Occipital lobe (tissue), 2 donors: ENCODE data around the gene SLFN13. TPM values are rescaled to one million over a fixed set of nuclear protein-coding genes. Genes with fewer than 3 reads are reported as not detected.
"Not testable (repeated sequence)": the region's sequence is repeated elsewhere in the genome, so short reads cannot be mapped to it uniquely, and the experiment has no call there.

Experiments used
- DNase-seq: peaks from one replicate; lab custom pipeline; 2025; lab: John Stamatoyannopoulos, UW
- total RNA-seq: library from RNA; depleted of rRNA; stranded (reverse); fragments of >200 nt; gene quantifications from one replicate; pipeline ENCODE4 v1.2.3, GENCODE V29; 2014

The SLFN13 gene
- total RNA-seq: 0.31 TPM

DNA sequence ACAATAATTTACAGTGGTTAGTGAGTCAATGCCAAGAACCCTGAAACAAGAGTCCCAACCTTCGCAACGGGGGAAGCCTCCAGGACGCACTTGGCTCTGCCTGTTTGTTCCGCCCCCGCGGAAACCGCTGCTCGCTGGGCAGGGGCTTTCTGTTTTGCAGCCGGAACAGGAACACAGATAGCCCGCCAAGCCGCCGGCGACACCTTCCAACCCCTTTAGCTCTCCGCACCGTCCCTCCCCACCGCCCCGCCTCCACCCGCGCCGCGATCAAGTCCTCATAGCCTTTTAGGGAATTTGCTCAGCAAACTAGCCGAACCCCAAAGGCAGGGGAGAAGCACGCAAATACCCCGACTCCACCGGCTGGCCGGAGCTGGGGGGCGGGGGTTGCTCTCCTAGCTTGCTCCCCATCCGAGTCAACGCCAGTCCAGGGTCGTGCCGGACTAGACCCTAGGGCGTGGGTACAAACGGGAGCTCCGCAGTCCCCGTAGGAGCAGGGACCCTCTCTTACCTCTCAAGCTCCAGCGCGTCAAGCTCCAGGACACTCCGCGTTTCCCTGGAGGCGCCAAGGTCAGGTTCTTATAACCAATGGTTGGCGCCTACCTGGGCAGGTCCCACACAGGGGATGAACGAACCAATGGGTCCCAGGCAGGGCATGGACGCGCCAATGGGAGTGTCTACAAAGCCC lies at the start of gene SLFN13:
Gene SLFN13 (minus strand): TSS at position 553 of the 685 bp plus-strand sequence. CDS start 3,086 bp downstream, outside the sequence.
- no peak for DNase-seq

- no peak for DNase-seq
Observed at GRCh38 chr17:35496451-35497290, 48.1 kb upstream of the SLFN13 start.

GRCh38 chr17:35493040-35493439 lies 44.5 kb upstream of the SLFN13 start:
- no peak for DNase-seq

DNA sequence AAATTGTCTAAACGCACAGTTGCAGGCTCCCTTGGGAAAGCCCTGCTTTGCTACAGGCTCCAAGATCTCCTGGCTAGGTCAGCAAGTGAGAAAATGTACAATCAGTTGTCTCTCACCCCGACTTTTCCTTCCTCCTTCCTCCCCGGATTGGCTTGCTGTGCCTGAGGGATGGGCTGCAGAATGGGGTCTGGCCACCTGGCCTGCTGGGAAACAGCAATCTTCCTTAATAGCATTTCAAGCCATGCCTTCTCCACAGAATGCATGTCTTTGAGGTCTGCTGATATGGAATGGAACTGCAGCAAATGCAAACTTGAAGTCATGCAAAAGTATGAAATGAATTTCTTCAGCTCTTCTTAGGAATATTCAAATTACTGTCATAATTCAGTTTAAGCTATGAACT lies 42.9 kb upstream of the SLFN13 start:
- no peak for DNase-seq

DNA sequence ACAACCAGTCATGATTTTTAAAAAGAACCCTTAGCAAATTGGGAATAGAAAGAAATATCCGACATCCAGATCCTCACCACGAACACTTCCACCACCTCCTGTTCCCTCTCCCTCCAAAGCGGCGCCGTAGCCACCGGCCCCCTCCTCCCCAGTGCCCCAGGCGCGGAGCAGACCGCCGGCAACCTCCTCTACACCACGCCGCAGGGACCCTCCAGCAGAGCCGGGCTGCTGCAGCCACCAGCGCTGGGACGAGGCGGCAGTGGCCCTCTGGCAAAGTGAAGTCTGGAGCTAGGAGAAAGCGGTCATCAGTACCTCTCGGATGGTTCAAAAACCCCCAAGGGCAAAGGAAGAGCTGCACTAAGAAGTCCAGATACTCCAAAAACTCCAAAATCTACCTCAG lies 41.4 kb upstream of the SLFN13 start:
- DNase-seq: no peak

GRCh38 chr17:35488991-35489390 lies 40.4 kb upstream of the SLFN13 start:
- no peak for DNase-seq

- no peak for DNase-seq
Observed at GRCh38 chr17:35486920-35487732, 38.6 kb upstream of the SLFN13 start.

GRCh38 chr17:35479271-35479670 lies 30.7 kb upstream of the SLFN13 start:
- DNase-seq: no peak

DNA sequence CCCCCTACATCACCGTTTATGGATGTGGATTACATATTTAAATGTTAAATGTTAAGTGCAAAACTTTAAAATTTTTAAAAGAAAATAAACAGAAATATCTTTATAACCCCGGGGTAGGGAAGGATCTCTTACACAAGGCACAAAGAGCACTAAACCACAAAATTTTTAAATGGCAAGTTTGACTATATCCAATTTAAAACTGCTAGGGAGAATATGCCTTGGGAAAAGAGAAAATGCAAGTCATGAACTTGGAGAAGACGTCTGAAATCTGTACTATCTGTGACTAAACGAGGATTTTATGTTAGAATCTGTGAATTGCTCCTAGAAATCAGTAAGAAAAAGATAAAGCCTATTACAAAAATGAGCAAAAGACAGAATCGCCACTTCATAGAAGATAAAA lies 28.7 kb upstream of the SLFN13 start:
- no peak for DNase-seq

GRCh38 chr17:35476283-35476820 lies 27.8 kb upstream of the SLFN13 start:
- DNase-seq: no peak

DNA sequence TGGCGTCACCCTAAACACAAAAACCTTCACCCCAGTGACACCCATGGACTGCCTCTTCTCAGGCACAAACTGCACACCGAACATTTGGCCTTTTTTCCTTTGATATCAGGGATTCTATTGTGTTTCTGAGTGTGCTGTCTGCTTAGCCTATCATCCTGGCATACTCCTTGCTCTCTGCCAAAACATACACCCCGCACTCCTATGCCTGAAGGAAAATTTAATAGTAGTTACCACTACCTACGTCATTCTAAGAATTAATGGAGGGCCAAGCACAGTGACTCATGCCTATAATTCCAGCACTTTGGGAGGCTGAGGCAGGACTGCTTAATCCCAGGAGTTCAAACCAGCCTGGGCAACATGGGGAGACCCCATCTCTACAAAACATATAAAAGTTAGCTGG lies 19.9 kb upstream of the SLFN13 start:
- DNase-seq: no peak

- no peak for DNase-seq
Observed at GRCh38 chr17:35467824-35468223, 19.3 kb upstream of the SLFN13 start.

GRCh38 chr17:35460354-35460851 lies 11.8 kb upstream of the SLFN13 start:
- no peak for DNase-seq

DNA sequence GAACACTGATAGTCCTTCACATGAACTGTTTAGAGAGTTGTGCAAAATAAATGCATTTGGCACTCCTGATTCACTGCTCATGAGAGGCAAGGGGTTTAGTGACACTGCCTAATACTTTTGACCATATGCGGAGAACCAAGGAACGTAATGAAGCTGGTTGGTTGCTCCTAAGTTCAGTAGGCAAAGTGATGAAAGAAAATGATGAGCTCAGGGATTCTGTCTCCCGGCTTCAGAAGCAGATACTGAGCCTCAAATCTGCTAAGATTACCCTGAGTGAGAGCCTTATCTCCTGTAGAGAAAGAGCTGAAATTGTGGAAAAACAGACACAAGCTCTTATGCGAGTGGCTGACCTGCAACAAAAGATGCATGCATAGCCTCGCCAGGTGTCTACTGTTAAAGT lies 5.5 kb upstream of the SLFN13 start:
- DNase-seq: not testable (repeated sequence)

- no peak for DNase-seq
Observed at GRCh38 chr17:35453171-35453570, 4.6 kb upstream of the SLFN13 start.

DNA sequence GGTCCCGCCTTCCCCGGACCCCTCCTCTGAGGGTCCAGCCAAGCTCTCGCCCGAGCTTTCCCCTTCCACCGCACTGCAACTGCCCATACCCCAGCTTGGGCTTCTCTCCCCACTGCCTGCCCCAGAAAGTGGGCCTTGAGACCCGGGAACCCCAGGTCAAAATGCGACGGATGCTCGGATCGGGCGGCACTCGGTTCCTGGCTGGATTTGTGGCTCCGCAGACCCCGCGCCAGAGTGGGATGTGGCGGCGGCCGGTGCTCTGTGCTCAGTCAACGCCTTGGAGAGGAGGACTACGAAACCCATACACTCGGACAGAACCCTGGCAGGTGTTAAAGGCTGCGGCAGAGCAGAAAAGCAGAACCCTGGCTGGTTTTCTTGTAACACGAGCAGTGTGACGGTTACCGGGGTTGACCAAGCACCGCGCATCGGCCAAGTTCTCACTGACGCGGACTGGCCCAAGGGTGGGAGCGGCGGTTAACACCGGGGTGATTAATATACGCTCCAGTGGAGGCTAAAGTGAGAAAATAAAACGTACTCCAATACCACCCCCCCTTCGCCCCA lies 885 bp upstream of the SLFN13 start:
- no peak for DNase-seq

DNA sequence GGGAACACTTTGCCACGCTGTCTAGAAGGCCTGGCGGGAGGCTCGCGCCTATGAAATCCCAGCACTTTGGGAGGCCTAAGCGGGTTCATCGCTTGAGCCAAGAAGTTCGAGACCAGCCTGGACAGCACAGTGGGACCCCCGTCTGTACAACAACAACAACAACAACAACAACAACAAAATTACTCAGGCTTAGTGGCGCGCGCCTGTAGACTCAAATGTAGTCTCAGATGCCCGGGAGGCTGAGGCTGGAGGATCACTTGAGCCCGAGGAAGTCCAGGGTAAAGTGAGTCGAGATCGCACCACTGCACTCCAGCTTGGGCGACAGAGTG lies 297 bp upstream of the SLFN13 start:
- no peak for DNase-seq

DNA sequence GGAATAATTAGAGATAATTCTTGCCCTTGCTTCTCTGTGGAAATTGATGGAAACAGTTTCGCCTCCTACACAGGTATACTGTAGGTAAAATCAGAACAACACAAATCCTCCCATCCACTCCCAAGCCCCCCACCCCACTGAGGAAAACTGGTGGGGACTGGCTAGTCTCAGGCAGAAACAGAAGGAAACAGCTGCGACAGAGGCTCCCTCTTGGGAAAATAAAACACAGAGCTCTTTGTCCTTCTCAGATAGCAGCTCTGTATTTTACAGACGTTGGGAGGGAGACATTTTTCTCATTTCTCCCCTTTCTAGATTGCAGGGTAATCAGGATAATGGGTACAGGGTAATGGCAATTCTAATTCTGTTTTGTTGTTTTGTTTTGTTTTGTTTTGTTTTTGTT lies 1.1 kb downstream of the SLFN13 start:
- no peak for DNase-seq

DNA sequence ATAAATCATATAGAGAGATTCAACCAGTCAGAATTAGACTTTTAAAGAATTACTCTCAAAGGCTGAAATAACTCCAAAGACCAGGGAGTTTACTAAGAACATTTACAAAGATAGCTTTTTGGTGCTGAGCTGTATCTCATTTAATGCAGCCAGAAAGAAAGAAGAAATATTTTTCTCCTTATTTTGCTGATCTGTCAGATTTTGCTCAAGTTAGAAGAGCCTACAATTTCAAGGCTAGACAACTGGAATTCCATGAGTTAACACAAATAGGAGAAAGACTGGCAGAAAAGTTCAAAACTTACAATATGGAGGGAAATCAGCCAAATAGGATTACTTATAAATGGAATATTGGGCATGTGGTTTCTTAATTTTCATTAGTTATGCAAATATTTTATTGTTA lies 10.1 kb downstream of the SLFN13 start:
- DNase-seq: no peak

DNA sequence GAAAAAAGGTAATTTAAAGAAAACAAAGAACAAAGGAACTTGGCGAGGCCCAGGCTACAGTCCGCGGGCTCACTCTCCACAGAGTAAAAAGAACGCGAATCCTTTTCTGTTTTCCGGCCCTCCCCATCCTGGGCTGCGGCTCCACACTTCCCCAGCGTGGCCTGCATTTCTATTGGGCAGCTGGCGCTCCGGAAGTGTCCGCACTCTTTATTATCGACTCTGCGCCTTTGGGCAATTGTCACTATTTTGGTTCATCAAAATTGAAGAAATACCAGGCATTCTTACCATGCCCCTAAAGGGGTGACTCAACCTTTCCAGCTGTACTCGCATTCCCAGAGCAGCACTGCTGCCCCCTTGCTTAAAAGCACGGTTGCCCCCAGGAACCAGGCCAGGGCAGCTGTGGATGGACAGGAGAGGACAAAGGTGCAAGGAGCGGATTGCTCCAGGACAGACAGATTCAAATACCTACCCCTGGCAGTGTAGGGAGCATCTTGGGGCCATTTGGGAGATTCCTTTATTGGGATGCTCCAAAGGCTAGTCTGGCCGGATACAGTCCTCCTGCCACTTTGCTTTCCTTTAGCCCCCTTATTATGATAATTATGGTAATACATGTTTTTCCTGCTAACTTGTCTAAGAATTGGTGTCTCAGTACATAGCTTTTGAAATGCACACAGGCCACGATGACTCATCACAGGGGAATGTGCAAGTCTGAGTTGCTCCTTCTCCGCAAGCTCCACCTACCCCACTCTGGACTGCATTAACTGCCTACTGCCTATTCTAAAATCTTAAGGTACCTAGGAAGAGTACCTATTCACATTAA lies 15.3 kb downstream of the SLFN13 start:
- DNase-seq: no peak
